HL-60 (cell line): ENCODE results near the gene TXNRD2.

Experiments
- DNase-seq, 2 experiments: peaks; one replicate each; pipeline ENCODE4 v3.0.0-alpha.2; 2010 to 2020; ENCODE audit warnings: low read depth in 1 of 2, low spot score in 1 of 2
- H3K27ac ChIP-seq: fragments of 250-450 bp; sonication (Bioruptor Pico); replicated peaks from 2 replicates; pipeline ENCODE4 v1.5.1; 2020; ENCODE audit warnings: mild to moderate bottlenecking, moderate library complexity
- H3K27me3 ChIP-seq: fragments of 250-450 bp; sonication (Bioruptor Pico); 2 replicates; pipeline ENCODE4 v1.5.1; 2021; ENCODE audit warnings: mild to moderate bottlenecking, moderate library complexity; ENCODE audit not compliant: insufficient read depth, poor library complexity, severe bottlenecking
- H3K4me3 ChIP-seq: replicated peaks from 2 replicates; pipeline ENCODE4 v1.5.1; 2011; ENCODE audit warnings: mild to moderate bottlenecking, control low read depth, low read length; ENCODE audit not compliant: insufficient read depth
- CTCF ChIP-seq: IDR thresholded peaks from one replicate; pipeline ENCODE4 v1.5.1; 2011; ENCODE audit warnings: low read length, control low read depth, inconsistent platforms; ENCODE audit not compliant: insufficient read depth
- GABPA ChIP-seq: IDR thresholded peaks from 2 replicates; pipeline ENCODE4 v1.6.1; 2012; ENCODE audit warnings: low read depth
- POLR2AphosphoS5 ChIP-seq: IDR thresholded peaks from 2 replicates; pipeline ENCODE4 v1.6.1; 2012; ENCODE audit warnings: low read depth
- REST ChIP-seq: IDR thresholded peaks from 2 replicates; pipeline ENCODE4 v1.6.1; 2012; ENCODE audit warnings: low read depth; ENCODE audit not compliant: insufficient replicate concordance
- SPI1 ChIP-seq: IDR thresholded peaks from 2 replicates; pipeline ENCODE4 v1.6.1; 2012; ENCODE audit warnings: low read depth, mild to moderate bottlenecking, borderline replicate concordance

Gene TXNRD2

DNA sequence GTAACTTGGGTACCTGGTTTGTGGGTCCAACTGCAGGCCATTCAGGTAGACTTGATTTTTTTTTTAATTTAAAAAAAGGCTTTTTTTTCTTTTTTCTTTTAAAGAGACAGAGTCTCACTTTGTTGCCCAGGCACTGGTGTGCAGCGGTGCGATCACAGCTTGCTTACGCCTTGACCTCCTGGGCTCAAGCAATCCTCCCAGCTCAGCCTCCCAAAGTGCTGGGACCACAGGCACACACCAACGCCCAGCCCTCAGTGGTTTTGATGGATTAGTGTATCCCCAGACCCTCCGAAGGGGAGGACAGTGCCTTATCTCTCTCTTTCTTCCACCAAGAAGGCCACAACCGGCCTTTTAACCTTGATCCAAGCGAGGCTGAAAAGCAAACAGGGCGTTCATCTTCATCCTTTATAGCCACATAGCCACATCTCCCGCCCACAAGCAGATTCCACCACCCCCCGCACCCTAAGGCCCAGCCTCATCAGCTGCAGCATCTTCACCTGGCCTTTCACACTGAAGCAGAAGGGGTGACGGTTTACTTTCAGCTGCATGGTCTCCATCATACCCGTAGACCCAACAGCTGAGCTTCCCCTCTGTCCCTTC is 17.6 kb downstream of the TXNRD2 start:
- no peaks in the 10 kb centered on the region for H3K27me3 ChIP-seq
- no peak for DNase-seq

GRCh38 chr22:19921544-19922081 is 20.0 kb downstream of the TXNRD2 start:
- no peak for DNase-seq
- Histone ChIP-seq H3K27ac (no peak overlapping the region), H3K4me3 (no peak overlapping the region), H3K27me3 (no peaks in the 10 kb centered on the region)
- TF ChIP-seq POLR2AphosphoS5 (no peak), GABPA (no peak), SPI1 (no peak), REST (no peak), CTCF (no peak)

More for the DNA sequence above, 17.6 kb downstream of the TXNRD2 start:
- TF ChIP-seq POLR2AphosphoS5 (no peak), CTCF (no peak), REST (no peak), GABPA (no peak), SPI1 (no peak)
- Histone ChIP-seq H3K27ac (no peak overlapping the region), H3K4me3 (no peak overlapping the region)

DNA sequence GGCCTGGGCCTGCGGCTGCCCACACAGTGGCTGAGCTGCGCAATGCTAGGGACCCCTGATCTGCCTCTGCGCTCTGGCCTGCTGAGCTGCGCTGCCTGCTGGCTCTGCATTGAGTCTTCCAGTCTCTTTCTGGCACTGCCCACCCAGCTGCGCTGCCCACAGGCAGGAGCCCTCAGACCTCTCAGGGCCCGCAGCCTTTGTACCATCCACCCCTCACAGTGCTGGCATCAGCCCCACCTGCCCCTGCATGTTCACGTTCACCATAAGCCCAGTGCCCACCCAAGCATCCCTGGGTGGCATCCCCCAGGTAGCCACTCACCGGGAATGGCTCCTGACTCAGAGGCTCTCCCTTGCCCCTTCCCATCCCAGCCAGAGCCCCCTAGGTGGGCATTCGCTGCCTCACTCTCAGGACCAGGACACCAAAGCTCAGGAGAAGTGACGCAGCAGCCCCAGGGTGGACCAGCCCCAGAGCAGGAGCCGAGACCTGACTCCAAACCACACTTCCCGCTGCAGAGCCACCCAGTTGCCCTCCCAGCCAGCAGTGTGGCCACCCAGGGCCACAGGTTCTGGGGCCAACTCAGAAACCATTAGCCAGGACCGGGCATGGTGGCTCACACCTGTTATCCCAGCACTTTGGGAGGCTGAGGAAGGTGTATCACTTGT is 21.8 kb downstream of the TXNRD2 start:
- H3K27me3 ChIP-seq, result no peaks in the 10 kb centered on the region
- no peak for DNase-seq
- H3K27ac ChIP-seq, result no peak overlapping the region
- H3K4me3 ChIP-seq, result no peak overlapping the region
- TF ChIP-seq REST (no peak), POLR2AphosphoS5 (no peak), CTCF (no peak), SPI1 (no peak), GABPA (no peak)
